ENCODE measurements around the gene SPATA13.

Gene SPATA13

DNA sequence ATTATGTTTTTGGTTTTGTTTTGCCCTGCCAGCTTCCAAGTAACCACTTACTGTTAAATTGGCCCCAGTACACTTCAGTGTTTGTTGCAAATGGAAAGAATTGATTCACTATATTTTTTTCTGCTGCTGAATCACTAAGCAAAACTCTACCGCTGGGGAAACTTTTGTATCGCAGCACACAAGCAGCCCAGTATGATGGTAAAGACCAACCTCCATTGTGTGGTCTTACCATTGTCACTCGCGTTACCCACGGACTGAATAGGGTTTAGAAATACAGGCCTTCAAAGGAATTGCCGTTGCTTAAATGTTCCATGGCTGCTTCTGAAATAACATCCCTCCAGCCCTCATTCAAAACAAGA lies 7.9 kb downstream of the SPATA13 start:
- DNase-seq = no peak

DNA sequence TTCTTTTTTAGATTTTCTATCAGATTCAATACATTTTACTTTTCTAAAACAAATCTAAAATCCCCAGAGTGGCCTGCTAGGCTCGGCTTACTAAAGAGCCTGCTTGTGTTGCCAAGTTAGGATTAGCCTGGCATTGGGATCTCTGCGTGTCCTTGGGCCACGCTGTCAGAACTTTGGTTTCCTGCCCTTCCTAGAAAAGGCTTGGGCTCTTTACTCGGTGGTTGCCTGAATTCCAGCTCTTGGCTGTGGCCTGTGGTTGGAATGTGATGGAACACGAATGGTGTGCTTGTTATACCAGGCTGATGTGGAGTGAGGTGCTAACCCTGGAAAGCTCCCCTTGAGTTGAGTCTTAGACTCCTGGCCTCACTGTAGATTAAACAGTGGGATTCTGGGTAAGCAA lies 8.5 kb downstream of the SPATA13 start:
- DNase-seq = no peak

DNA sequence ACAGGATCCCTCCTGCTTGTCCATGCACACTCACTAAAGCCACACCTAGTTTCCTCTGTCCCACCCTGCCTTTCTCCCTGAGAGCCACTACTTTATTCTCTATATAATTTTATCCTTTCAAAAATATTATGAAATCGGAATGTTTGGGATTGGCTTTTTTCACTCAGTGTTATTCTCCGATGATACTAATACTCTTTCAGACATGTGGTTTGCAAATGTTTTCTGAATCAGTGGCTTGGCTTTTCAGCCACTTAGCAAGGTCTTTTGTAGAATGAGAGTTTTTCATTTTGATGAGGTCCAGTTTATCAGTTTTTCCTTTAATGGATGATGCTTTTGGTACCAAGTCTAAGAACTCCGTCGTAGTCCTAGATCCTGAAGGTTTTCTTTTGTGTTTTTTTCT lies 11.6 kb downstream of the SPATA13 start:
- no peak for DNase-seq

DNA sequence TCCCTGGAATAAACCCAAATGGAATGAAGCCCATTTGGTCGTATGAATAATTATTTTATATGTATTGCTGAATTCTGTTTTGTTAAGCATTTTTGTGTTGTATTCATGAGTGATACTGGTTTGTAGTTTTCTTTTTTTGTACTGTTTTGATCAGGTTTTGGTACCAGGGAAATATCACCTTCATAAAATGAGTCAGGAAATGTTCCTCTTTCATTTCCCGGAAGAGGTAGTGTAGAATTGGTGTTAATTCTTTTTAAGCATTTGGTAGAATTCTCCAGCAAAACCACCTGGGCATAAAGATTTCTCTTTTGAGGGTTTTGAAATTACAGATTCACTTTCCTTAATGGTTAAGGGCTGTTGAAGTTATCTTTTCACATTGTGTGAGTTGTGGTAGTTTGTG lies 13.3 kb downstream of the SPATA13 start:
- DNase-seq = no peak

DNA sequence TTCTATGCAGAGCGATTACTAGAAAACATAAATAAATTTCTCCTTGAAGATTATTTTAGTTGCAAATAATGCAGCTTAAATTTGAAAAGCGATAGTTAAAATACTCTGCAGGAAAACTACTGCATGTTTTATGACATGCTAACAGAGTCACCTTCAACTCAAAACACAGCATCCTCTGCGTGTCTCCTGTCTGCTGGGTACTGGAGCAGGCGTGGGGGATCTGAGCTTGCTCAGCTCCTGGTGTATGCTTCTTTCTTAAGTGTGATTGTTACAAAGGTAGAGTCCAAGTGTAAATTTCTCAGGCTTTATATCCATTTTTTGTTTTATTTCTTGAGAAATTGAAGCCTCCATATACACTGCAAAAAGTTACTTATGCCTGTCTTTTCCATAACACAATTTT lies 15.3 kb downstream of the SPATA13 start:
- no peak for DNase-seq

DNA sequence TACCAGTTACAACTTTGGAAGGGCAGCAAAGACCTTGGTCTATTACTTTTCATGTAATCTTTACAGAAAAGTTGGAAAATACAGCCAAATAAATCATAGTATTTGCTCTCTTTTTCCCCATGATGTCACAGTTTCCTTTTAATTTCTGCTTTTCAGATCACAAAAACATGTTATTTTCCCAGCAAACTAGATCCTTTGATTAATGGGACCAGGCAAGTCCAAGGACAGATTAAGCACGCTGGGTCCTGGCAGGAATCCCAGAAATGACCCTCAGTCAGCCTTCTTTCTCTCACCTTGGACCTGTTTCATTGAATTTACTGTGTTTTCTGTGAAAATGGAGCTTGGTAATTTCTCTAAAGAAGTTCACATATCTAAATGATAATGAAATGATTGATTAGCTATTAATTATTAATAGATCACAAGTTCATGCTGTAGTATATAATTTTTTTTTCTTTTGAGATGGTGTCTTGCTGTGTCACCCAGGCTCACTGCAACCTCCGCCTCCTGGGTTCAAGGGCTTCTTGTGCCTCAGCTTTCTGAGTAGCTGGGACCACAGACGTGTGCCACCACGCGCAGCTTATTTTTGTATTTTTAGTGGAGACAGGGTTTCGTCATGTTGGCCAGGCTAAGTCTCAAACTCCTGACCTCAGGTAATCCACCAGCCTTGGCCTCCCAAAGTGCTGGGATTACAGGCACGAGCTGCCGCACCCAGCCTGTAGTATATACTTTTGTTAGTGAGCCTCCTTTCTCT lies 16.0 kb downstream of the SPATA13 start:
- no peak for DNase-seq

DNA sequence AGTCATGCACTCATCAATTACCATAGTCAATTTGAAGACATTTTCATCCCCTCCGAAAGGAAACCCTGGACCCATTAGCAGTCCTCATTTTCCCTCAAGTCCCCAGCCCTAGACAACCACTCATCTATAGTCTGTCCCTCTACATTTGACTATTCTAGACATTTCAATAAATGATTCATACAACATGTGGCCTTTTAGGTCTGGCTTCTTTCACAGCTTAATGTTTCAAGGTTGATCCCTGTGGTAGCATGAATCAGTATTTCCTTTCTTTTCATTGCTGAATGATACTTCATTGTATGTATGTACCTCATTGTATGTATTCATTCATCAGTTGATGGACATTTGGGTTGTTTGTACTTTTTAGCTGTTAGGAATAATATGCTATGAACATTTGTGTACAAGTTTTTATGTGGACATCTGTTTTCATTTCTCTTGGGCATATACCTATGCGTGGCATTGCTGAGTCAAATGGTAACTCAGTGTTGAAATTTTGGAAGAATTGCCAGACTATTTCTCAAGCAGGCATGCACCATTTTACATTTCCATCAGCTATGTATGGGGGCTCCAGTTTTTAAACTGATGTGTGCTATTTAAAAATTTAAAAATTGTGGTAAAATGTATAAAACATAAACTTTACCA lies 18.4 kb downstream of the SPATA13 start:
- DNase-seq = peak; percentile 67

DNA sequence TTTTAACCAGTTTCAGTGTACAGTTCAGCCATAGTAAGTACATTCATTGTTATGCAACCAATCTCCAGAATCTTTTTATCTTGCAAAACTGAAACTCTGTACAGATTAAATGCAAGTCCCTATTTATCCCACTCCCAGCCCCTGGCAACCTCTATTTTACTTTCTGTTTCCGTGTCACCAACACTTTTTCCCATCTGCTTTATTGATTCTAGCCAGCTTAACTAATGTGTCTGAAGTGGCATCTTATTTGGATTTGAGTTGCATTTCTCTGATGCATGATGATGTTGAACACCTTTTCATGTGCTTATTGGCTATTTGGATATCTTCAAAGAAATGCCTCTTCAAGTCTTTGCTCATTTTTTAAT lies 18.9 kb downstream of the SPATA13 start:
- DNase-seq = no peak

DNA sequence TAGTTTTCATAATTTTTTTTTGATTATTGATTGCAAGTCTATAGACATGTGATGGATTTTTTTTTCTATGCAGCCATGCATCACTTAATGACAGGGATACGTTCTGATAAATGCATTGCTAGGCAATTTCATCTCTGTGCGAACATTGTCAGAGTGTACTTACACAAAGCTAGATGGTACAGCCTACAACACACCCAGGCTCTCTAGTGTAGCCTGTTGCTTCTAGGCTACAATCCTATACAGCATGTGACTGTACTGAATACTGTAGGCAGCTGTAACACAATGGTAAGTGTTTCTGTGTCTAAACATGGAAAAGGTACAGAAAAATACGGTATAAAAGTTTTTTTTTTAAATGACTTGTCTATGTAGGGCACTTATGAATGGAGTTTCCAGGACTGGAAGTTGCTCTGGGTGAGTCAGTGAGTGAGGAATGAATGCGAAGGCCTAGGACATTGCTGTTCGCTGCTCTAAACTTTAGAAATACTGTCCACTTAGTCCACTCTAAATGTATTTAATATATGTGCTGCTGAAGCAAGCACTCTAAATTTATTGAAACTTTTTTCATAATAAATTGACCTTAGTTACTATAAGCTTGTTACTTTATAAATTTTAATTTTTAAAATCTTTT lies 20.3 kb downstream of the SPATA13 start:
- peak; percentile 17 for DNase-seq

DNA sequence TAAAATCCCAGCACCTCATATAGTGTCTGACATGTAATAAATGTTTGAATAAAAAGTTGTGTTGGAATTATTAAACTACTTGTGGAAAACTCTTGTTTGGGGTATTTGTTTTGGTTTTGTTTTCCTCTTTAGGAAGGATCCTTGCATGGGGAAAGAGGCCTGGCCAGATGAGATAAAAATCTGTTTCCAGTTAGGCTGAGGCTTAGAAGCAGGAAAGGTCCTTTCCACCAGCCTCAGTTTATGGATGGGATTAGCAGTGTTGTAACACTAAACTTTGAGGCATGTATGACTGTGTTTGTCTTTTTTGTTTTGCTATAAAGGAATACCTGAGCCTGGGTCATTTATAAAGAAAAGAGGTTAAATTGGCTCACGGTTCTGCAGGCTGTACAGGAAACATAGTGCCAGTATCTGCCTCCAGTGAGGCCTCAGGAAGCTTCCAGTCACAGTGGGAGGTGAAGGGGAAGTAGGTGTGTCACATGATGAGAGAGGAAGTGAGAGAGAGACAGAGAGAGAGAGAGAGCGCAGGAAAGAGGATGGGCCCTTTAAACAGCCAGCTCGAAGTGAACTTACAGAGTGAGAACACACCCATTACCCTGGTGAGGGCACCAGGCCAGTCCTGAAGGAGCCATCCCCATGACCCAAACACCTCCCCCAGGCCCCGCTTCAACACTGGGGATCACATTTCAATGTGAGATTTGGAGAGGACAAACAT lies 21.6 kb downstream of the SPATA13 start:
- no peak for DNase-seq

DNA sequence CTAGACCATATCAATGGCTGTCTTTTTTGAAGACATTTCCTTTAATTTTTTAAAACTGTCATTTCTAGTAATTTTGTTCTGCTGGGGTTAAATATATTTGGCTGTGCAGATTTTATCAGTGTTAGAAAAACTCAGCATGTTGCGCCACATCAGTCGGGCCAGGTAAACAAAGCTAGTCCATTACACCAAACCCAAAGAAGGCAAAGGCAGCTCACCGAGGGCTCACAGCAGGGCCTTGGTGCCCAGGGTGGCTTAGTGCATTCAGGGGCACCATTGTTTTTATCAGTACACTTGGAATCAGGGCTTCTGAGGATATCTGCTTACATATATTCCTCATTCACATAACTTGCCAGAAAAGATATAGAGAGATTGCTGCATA lies 22.2 kb downstream of the SPATA13 start:
- no peak for DNase-seq

DNA sequence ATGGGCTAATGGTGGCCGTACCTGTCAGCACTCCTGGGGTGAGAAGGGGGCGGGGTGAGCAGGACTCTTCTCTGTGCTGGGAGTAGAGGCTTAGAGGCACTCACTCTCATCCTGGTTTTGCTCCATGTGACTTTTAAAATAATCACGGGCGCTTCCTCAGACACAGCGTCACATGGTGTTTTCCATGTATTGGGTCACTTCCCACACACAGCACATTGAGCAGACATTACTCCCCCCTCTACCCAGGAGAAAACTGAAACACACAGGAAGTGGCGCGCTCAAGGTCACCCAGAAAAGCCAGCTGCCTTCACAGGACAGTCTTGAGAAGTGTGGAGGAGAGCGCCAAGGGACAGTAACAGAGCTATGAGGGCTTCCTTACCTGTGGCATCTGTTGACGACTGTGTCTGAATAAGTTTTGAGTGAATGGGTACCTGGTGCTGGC lies 23.2 kb downstream of the SPATA13 start:
- DNase-seq = no peak

DNA sequence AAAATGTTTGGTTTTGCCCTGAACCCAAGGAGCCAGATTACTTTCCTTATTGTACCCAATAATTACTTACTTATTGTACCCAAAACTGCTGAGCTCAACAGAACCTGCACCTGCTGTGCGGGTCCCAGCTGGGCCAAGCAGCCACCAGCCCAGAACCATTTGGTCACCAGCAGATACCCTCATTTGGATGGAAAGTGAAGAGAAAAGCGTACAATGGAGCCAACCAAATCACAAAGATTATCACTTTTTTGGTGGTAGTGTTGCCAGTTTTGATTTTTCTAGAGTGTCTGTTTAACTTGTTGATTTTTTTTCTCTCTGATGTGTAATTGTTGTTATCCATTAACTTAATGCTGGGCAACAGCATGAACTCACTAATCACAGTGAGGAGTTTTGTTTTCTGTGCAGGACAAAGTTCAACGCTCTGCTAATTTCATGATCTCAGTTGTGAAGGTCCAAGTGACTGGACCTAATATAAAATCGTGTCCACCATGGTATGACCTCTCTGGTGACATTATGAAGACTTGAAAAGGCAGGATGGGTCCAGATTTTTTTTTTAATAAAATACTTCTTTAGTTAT lies 23.8 kb downstream of the SPATA13 start:
- no peak for DNase-seq

DNA sequence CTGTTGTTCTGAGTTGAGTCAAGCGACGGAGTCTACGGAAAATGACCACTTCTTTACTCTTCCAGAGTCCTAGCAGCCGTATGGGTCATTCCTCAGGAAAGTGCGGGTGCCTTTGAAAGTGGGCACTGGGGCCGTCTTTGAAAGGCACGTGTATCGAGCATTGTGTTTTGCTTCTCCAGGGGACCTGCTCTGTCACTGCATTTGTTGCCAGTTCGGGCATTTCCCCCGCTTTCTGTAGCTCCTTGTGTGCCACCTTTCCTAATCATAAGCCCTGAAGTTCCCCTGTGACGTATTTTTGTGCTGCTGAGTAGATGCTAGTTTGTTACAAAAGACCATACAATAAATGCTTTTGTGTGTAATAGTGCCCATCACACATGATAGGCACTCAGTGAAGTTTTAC lies 24.4 kb downstream of the SPATA13 start:
- no peak for DNase-seq

DNA sequence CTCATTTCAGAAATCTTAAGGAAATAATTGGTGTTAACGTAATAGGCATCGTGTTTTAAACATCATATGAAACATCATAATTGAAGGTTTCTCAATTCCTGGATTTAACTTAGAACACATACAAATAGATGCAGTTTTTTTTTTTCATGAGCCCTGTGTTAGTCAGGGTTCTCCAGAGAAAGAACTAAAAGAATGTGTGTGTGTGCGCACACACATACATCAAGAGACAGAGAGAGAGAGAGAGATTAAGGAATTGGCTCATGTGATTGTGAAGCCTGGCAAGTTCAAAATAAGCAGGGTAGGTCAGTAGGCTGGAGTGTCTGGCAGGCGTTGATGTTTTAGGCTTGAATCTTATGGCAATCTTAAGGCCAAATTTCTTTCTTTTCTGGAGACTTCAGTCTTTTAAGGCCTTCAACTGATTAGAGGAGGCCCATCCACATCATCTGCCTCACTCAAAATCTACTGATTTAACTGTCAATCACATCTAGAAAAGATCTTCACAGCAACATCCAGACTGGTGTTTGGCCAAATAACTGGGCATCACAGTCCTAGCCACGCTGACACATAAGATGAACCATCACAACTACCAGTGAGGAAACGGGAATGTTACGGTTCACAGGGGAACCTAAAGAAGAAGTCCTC lies 25.2 kb downstream of the SPATA13 start:
- DNase-seq = peak; percentile 72

DNA sequence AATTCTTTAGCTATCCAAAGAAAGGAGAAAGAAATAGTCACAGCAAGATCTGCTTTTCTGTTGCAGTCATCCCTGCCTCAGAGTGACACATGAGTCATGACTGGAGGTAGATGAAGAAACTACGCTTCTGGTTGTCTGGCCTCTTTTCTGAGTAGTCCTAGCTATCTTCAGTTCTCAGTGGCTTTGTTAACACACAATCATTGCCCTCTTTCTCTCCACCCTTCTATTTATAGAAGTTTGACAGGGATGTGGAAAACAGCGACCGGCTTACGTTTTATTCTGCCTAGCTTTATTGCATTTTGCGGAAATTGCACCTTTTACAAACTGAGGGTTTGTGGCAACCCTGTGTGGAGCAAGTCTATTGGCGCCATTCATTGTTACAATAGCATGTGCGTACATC lies 26.7 kb downstream of the SPATA13 start:
- no peak for DNase-seq

DNA sequence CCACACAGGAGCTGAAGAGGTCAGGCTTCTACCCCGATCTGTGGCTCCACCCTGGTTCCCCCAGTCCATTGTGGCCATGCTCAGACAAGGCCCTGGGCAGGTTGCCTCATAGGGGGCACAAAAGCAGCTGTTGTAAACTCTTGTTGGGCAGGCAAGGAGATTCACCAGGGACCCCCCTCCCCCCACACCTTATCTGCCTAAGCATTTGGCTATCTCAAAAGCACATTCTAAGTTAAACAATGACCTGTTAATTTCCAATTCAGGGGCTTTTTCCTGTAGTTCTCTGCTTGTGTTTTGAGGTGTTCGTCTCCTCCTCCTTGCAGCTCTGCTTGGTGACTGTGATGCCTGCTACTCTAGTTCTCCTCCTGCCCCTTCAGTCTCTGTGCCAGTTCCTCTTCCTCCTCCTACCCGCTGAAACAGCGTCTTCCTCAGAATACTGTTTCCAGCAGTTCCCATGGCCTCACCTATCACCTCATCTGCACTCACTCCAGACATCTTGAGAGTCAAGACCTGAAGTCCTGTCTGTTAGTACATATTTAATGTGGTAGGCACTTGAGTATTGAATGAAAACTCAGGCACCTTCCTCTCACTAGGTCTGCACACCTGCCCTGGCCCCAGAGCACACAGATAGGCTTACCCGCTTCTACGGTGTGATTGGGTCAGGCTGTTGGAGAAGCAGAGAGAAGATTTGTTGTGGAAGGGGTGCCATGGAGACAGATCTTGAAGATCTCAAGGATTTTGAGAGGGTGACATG lies 31.7 kb downstream of the SPATA13 start:
- no peak for DNase-seq

DNA sequence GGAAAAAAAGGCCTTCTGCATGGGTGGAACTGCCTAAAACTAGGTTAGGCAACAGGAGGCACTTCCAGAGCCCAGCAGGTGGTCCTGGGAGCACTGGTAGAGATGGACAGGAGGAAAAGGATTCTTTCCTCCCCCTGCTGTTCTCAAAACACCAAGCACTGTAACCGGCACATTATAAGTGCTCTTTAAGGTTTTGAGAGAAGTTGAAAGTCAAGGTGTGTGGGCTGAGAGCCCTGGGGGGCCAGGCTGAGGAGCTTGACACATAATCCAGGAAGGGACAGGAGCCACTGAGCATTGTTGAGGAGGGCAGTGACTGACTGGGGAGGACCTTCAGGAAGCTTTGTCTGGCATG lies 32.3 kb downstream of the SPATA13 start:
- no peak for DNase-seq

DNA sequence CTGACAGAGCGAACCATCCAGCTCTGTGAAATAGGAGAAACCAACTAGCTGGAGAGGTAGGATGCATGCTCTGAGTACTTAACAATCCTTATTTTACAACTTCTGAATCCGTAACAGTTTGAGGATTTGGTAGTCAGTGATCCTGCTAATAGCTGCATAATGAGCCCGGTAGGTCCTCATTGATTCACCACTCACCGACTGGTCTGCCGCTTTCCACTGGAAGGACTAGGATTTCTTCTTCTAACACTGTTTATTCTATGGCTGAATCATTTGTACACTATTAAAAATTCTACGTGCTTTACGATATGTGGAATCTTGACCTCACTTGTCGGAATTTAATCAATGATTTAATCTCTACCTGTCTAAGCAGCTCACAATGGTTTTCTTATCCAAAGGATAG lies 33.9 kb downstream of the SPATA13 start:
- no peak for DNase-seq

DNA sequence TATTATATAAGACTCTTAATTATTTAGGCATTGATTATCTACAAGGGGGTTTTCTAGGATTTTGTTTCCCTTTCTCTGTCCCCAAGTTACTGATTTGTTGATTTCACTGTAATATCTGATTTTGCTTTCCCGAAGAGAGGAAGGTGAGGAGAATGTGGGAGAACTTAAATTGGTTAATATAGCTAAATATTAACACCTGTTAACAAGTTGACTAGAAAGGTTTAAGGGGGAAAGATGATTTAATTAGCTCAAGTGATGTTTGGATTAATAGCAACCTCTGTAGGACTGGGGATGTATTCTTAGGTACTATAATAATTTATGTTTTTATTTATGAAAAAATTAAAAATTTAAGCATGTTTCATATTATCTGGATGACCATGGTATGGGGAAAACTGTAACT lies 35.1 kb downstream of the SPATA13 start:
- DNase-seq = no peak

DNA sequence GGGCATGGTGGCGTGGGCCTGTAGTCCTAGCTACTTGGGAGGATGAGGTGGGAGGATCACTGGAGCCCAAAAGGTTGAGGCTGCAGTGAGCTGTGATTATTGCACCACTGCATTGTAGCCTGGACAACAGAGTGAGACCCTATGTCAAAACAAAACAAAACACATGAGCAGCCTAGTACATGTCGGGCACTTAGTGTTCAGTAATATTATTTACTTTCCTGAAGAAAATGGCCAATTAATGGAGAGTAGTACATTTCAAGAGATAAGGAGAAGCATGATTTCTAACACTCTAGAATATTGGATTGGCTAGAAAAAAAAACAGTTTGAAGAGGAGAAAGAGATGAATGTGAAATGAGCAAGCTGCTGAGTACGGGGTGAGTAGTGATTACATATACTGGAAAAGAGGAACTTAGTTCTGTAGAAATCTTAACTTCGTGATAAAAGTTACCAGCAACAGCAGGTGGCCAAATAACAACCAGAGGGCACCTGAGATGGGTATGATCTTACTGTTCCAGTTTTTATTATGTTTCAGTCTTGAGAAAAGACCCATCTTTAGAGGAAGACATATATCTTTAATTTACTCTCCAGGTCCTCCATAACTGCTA lies 36.2 kb downstream of the SPATA13 start:
- DNase-seq = no peak

DNA sequence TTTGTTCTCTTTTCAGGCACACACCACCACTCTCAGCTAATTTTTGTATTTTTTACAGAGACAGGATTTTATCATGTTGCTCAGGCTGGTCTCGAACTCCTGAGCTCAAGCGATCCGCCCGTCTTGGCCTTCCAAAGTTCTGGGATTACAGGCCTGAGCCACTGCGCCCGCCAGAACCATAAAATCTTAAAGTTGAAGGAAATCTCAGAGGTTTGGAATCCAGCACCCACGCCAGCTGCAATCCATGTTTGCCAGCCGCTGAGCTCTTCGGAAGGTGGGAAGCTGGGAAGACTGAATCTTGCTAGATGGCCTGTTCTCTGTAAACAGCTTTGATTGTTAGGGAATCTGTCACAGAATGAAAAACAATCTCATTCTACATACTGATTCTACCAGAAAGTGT lies 38.5 kb downstream of the SPATA13 start:
- no peak for DNase-seq
